Daoy (cell line): Measurements from ENCODE around the gene RAVER1. TPM values are rescaled to one million over a fixed set of nuclear protein-coding genes. Genes with fewer than 3 reads are reported as not detected.
A peak's percentile ranks its signal among the peaks of the same experiment; 100 is the strongest.
"Not testable (repeated sequence)": the region's sequence is repeated elsewhere in the genome, so short reads cannot be mapped to it uniquely, and the experiment has no call there.

Source experiments
- DNase-seq: peaks from one replicate; pipeline ENCODE4 v3.0.0-alpha.2; 2015; ENCODE audit warnings: low read depth
- total RNA-seq: library from RNA; depleted of rRNA; stranded (reverse); fragments of >200 nt; shearing (Covaris generic); gene quantifications from 2 replicates; pipeline ENCODE4 v1.2.3, GENCODE V29; 2014

RAVER1 gene
- total RNA-seq, 1 experiment from 2014 or later = 26.2 TPM

DNA sequence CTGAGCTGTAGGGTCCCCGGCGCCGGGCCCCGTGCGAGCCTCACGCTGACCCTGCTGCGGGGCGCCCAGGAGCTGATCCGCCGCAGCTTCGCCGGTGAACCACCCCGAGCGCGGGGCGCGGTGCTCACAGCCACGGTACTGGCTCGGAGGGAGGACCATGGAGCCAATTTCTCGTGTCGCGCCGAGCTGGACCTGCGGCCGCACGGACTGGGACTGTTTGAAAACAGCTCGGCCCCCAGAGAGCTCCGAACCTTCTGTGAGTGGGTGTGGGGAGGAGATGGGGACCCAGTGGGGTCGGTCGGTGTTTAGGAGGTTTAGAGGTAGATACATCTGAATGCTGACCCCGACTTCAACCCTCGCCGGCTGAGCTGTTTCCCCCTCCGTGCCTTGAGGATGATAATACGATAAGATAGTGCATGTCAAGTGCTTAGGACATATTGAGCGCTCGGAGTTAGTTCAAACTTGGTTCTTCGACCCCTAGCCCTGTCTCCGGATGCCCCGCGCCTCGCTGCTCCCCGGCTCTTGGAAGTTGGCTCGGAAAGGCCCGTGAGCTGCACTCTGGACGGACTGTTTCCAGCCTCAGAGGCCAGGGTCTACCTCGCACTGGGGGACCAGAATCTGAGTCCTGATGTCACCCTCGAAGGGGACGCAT lies 41.6 kb downstream of the RAVER1 start:
- no peak for DNase-seq

DNA sequence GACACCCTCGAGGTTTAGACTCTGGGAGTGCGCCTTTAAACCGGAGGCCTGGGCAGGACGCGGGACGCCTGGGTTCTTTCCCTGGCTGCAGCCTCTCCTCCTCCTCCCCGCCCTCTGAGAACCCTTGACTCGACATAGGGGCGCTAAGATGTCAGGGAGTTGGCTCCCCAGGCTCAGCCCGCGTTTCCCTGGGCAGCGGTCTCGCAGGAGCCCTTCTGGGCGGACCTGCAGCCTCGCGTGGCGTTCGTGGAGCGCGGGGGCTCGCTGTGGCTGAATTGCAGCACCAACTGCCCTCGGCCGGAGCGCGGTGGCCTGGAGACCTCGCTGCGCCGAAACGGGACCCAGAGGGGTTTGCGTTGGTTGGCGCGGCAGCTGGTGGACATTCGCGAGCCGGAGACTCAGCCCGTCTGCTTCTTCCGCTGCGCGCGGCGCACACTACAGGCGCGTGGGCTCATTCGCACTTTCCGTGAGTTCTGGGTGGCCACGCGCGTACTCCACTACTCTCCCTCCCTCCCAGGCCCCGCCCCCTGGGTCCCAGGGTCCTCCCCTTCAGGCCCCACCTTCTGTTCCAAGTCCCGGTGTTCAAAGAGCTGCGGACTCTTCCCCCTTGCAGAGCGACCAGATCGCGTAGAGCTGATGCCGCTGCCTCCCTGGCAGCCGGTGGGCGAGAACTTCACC lies 42.3 kb downstream of the RAVER1 start:
- peak; percentile 60 for DNase-seq

DNA sequence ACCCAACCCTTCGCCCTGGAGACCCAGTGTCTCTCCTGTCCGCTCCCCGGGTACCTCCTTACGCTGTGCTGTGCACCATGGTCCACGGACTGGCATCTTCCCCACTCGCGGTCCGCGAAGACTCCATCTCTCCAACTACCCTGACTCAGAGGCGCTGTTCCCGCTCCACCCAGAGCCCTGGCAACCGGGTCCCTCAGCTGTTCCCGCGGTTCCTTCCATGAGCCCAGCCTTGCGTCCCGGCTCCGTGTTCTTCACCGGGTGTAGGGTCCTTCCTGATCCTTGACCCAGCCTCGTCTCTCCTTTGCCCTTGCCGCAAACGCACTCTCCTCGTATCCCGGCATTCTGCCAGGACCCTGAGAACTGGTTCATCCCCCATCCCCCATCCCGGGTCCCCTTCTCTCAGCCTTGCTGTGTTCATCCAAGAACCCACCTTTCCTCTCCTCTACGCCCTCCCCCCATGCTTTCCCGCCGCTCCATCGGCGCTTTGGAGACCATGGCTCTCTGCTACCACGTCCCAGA lies 42.9 kb downstream of the RAVER1 start:
- peak; percentile 52 for DNase-seq

DNA sequence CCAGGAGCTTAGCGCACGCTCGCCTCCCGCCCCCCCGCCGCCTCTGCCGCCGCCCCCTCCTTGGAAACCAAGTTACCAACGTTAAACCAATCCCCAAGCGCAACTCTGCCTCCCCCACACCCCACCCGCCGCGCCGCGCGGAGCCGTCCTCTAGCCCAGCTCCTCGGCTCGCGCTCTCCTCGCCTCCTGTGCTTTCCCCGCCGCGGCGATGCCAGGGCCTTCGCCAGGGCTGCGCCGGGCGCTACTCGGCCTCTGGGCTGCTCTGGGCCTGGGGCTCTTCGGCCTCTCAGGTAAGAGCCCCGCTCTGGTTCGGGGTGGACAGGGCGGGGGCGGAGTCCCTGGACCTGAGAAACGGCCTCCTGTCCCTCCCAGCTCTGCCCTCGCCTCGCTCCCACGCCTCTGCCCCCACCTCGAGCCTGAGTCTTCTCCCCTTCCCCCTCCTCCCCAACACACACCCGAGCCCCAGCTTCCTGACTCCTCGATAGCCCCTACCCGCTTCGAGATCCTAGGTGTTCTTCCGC lies 43.4 kb downstream of the RAVER1 start, which contains the start of gene ICAM5:
TSS of gene ICAM5 (plus strand) at position 117 of the 521 bp plus-strand sequence. CDS start at position 209, 92 bp downstream.
- DNase-seq = peak; percentile 71

DNA sequence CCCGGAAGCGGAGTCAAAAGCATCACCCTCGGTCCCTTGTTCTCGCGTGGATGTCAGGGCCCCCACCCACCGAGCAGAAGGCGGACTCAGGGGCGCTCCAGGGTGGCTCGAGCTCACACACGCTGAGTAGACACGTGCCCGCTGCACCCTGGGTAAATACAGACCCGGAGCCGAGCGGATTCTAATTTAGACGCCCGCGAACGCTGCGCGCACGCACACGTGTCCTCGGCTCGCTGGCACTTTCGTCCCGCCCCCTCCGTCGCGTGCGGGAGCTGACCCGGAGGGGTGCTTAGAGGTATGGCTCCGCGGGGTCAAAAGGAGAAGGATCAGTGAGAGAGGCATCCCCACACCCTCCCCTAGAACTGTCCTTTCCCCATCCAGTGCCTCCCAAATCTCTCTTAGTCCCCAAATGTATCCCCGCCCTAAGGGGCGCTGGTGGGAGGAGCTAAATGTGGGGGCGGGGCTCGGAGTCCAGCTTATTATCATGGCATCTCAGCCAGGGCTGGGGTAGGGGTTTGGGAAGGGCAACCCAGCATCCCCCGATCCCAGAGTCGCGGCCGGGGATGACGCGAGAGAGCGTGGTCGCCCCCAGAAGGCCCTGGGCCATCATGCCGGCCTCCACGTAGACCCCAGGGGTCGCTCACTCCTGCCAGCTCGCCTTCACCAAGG lies 44.0 kb downstream of the RAVER1 start:
- DNase-seq = peak; percentile 84

DNA sequence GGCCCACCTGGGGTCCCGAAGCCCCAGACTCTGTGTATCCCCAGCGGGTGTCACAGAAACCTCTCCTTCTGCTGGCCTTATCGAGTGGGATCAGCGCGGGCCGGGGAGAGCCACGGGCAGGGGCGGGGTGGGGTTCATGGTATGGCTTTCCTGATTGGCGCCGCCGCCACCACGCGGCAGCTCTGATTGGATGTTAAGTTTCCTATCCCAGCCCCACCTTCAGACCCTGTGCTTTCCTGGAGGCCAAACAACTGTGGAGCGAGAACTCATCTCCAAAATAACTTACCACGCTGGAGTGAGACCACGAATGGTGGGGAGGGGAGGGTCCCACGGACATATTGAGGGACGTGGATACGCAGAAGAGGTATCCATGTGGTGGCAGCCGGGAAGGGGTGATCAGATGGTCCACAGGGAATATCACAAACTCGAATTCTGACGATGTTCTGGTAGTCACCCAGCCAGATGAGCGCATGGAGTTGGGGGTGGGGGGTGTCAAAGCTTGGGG lies 44.6 kb downstream of the RAVER1 start:
- peak; percentile 86 for DNase-seq

DNA sequence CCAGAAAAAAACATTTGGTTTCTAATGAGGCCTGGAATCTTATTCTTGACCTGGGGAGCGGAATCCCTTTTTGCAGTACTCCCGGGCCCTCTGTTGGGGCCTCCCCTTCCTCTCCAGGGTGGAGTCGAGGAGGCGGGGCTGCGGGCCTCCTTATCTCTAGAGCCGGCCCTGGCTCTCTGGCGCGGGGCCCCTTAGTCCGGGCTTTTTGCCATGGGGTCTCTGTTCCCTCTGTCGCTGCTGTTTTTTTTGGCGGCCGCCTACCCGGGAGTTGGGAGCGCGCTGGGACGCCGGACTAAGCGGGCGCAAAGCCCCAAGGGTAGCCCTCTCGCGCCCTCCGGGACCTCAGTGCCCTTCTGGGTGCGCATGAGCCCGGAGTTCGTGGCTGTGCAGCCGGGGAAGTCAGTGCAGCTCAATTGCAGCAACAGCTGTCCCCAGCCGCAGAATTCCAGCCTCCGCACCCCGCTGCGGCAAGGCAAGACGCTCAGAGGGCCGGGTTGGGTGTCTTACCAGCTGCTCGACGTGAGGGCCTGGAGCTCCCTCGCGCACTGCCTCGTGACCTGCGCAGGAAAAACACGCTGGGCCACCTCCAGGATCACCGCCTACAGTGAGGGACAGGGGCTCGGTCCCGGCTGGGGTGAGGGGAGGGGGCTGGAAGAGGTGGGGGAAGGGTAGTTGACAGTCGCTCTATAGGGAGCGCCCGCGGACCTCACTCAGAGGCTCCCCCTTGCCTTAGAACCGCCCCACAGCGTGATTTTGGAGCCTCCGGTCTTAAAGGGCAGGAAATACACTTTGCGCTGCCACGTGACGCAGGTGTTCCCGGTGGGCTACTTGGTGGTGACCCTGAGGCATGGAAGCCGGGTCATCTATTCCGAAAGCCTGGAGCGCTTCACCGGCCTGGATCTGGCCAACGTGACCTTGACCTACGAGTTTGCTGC lies 46.3 kb downstream of the RAVER1 start, which contains the start of gene ICAM4:
TSS of gene ICAM4 (plus strand) at position 153 of the 935 bp plus-strand sequence. CDS start at position 211, 58 bp downstream.
- DNase-seq = peak; percentile 61

DNA sequence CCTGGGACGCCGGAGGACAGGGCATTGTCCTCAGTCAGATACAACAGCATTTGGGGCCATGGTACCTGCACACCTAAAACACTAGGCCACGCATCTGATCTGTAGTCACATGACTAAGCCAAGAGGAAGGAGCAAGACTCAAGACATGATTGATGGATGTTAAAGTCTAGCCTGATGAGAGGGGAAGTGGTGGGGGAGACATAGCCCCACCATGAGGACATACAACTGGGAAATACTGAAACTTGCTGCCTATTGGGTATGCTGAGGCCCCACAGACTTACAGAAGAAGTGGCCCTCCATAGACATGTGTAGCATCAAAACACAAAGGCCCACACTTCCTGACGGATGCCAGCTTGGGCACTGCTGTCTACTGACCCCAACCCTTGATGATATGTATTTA lies 47.9 kb downstream of the RAVER1 start:
- DNase-seq = no peak

DNA sequence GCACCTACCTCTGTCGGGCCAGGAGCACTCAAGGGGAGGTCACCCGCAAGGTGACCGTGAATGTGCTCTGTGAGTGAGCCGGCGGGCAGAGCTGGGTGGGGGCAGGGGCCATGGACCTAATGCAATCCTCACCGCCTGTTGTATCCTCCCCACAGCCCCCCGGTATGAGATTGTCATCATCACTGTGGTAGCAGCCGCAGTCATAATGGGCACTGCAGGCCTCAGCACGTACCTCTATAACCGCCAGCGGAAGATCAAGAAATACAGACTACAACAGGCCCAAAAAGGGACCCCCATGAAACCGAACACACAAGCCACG lies 48.4 kb downstream of the RAVER1 start:
- no peak for DNase-seq

DNA sequence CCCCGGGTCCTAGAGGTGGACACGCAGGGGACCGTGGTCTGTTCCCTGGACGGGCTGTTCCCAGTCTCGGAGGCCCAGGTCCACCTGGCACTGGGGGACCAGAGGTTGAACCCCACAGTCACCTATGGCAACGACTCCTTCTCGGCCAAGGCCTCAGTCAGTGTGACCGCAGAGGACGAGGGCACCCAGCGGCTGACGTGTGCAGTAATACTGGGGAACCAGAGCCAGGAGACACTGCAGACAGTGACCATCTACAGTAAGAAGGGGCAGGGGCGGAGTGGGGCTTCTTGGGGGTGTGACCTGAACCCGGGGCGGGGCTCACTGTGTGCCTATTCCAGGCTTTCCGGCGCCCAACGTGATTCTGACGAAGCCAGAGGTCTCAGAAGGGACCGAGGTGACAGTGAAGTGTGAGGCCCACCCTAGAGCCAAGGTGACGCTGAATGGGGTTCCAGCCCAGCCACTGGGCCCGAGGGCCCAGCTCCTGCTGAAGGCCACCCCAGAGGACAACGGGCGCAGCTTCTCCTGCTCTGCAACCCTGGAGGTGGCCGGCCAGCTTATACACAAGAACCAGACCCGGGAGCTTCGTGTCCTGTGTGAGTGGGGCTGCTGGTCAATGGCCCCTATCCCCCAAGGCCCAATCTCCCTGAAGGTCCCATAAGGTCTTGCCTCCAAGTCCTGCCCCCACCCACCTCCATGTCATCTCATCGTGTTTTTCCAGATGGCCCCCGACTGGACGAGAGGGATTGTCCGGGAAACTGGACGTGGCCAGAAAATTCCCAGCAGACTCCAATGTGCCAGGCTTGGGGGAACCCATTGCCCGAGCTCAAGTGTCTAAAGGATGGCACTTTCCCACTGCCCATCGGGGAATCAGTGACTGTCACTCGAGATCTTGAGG lies 49.0 kb downstream of the RAVER1 start:
- DNase-seq = no peak

DNA sequence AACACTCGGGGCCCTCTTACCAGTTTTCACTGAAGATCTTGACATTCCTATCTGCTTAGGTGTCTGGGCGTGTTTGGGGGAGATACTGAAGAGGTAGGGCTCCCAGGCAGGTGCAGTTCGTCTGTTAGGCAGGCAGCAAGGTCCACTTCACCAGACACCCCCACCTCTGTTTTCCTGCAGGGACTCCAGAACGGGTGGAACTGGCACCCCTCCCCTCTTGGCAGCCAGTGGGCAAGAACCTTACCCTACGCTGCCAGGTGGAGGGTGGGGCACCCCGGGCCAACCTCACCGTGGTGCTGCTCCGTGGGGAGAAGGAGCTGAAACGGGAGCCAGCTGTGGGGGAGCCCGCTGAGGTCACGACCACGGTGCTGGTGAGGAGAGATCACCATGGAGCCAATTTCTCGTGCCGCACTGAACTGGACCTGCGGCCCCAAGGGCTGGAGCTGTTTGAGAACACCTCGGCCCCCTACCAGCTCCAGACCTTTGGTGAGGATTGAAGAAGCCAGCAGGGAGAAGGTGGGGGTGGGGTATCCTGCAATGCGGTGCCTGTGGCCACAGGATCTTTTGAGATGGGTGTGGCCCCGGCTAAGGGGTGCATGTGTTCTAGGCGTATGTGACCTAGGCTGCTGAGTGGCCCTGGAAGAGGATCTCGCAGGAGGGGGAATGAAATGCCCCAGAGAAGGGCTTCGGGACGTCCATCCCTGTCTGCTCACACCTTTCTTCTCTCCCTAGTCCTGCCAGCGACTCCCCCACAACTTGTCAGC lies 49.8 kb downstream of the RAVER1 start:
- DNase-seq = no peak

DNA sequence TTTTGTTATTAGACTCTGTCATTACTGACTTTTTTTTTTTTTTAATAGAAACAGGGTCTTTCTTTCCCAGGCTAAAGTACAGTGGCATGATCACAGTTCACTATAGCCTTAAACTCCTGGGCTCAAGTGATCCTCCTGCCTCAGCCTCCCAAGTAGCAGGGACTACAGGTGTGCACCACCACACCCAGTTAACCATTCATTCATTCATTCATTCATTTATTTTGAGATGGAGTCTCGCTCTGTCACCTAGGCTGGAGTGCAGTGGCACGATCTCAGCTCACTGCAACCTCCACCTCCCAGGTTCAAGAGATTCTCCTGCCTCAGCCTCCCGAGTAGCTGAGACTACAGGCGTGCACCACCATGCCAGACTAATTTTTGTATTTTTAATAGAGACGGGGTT lies 51.3 kb downstream of the RAVER1 start:
- not testable (repeated sequence) for DNase-seq

DNA sequence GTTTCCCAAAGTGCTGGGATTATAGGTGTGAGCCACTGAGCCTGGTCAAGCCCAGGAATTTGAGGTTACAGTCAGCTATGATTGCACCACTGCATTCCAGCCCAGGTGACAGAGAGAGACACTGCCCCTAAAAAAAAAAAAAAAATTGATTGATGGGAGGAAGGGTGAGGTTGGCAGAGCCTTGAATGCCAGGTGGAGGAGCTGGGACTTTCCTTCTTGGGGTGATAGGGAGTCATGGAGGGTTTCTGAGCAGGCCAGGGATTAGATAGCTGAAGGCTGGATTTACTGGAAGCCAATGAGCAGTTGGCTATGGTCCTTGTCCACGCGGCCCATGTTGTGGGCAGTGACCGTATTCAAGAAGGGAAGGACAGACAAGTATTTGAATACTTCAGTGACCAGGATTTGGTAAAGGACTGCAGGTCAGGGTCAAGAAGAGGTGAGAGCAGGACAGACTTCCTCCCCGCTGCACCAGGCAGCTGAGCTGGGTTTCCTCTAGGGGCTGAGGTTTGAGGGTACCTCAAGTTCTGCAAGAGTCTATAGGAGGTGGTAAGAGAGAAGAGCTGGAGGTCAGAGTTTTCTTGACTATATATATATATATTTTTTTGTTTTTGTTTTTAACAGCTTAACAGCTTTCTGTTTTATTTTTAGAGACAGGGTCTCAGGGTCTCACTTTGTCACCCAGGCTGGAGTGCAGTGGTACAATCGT lies 53.4 kb downstream of the RAVER1 start:
- DNase-seq = no peak

DNA sequence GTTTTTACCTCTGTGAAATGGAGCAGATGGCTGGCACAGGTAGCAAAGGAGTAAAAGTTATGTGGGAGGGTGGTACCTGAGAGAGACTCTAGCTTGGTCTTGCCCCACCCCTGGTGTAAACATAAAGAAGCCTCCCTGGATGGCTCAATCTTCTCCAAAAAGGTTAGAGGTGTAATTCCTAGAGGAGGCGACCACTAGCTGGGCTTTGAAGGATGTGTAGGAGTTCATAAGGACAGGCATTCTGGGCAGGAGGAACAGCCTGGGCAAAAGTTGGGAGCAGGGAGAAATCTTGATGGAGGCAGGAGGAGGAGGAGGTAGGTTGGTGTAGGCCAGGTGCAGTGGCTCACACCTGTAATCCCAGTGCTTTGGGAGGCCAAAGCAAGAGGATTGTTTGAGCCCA lies 54.4 kb downstream of the RAVER1 start:
- DNase-seq = no peak

DNA sequence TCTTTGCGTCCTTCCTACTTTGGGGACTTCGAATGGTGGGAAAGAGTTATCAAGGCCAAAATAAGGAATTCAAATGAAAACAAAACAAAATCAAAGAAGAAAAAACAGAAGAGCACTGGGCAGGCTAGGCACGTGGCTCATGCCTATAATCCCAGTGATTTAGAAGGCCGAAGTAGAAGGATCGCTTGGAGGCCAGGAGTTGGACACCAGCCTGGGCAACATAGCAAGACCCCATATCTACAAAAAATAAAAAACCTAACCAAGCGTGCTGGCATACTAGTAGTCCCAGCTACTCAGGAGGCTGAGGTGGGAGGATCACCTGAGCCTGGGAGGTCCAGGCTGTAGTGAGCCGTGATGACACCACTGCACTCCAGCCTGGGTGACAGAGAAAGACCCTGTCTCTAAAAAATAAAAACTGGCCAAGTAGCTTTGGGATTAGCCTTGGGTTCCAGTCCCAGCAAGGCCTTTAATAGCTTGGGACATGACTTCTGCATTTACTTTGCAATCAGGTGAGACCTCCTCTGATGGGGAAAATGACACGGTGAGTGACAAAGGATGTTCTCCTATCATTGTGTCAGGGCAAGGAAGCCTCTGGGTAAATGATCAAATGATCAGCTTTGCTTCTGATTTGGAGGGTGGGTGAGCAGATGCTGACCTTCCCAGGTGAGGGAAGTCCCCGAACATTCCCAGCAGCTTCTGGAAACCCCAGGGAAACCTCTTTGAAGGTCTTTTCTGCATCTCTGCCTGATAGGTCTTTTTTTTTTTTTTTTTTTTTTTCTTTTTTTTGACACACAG lies 55.3 kb downstream of the RAVER1 start:
- no peak for DNase-seq

DNA sequence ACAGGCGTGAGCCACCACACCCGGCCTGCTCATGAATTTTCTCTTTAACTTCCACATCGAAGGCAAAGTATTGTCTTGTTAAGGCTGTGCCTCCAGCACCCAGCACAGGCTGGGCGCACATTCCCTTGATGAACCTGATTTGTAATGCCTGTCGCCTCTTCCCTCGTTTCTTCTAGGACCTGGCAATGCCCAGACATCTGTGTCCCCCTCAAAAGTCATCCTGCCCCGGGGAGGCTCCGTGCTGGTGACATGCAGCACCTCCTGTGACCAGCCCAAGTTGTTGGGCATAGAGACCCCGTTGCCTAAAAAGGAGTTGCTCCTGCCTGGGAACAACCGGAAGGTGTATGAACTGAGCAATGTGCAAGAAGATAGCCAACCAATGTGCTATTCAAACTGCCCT lies 58.7 kb downstream of the RAVER1 start:
- no peak for DNase-seq

DNA sequence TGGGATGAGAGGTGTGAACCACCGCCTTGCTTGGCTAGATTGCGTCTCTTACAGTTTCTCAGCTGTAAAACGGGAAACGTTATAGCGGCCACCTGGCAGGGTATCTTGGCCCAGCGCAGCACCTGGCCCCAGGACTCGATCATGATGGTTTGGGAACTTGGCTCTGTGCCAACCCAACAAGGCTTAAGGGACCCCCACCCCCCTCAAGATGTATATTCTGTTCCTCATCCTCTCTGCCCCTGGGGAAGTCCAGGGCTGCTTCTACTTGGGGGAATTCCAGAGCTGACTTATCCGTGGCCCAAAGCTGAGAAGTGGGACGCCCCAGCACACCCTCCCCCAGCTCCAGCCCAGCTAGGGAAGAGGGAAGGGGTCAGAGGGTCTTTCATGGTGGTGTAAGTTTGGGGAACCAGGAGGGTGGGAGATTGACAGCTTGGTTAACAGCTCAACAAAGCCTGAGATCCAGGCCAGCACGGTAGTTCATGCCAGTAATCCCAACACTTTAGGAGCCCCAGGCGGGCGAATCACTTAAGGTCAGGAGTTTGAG lies 61.7 kb downstream of the RAVER1 start:
- DNase-seq = peak; percentile 71
